Right cardiac atrium (tissue), 5 donors: Measurements from ENCODE around the gene AATK. TPM values are rescaled to one million over a fixed set of nuclear protein-coding genes. Genes with fewer than 3 reads are reported as not detected.

ENCODE experiments used
- microRNA-seq, 2 donors: library from miRNA; unstranded; fragments of <30 nt; microRNA quantifications; one replicate each; pipeline ENCODE4 v1.2.0, GENCODE V29; 2020 to 2021
- polyA plus RNA-seq: library from polyadenylated mRNA; stranded (reverse); fragments of 200-250 nt; gene quantifications from one replicate; pipeline ENCODE4 v1.2.3, GENCODE V29; 2013
- total RNA-seq, 4 donors: library from RNA; stranded (reverse); fragmentation: NEBNext Ultra II Directional; extraction: Animal tissue kit (Norgen Biotek cat#: 25700); gene quantifications; one replicate each; pipeline ENCODE4 v1.2.1, GENCODE V29; 2021
- donor health status: healthy with polysubstance abuse.
- donor health status: DM: no; HTN: yes; CAD: no.
- donor health status: DM: no; HTN: no; CAD: no.
- donor health status: DM: no; HTN: yes; CAD: no; lungs with severe emphysema.
- donor health status: DM: yes; HTN: yes; CAD: no.

The AATK gene
- total and polyA plus RNA-seq, 5 donors = 8.6 to 15.4 (median 12.4) TPM

Small RNA genes within 50 kb of the gene (microRNA-seq; reads per million reads assigned to microRNA genes)
- 1.1 to 1.3 reads per million in 2 donors for gene MIR1250
- 0 reads per million in 2 donors for gene MIR3065
- 0 reads per million in 2 donors for gene MIR338
- 0 reads per million in 2 donors for gene MIR657

Other genes starting within 250 kb of the AATK start
- gene CHMP6, start 174.4 kb downstream of the AATK start, total RNA-seq = 10 to 100 TPM; 18.4 to 22.5 (median 19.7) TPM
- gene CHMP6, start 174.4 kb downstream of the AATK start, polyA plus RNA-seq = 24.6 TPM
- 10 to 100 TPM; 20.5 to 39.5 (median 33.8) TPM for gene BAIAP2, start 131.1 kb downstream of the AATK start, total RNA-seq
- 31.8 TPM for gene BAIAP2, start 131.1 kb downstream of the AATK start, polyA plus RNA-seq
- not detected for gene PVALEF, start 714 bp downstream of the AATK start, total RNA-seq
- not detected for gene PVALEF, start 714 bp downstream of the AATK start, polyA plus RNA-seq
- gene CEP131, start 56.7 kb upstream of the AATK start, total RNA-seq = 1 to 10 TPM; 4.6 to 5.9 (median 5.2) TPM
- gene CEP131, start 56.7 kb upstream of the AATK start, polyA plus RNA-seq = 7.4 TPM
- 10 to 100 TPM; 12.5 to 17.7 (median 14.2) TPM for gene TEPSIN, start 72.8 kb upstream of the AATK start, total RNA-seq
- 12.6 TPM for gene TEPSIN, start 72.8 kb upstream of the AATK start, polyA plus RNA-seq
- gene NDUFAF8, start 73.1 kb upstream of the AATK start, total RNA-seq = 10 to 100 TPM; 51.5 to 75.4 (median 62.5) TPM
- gene NDUFAF8, start 73.1 kb upstream of the AATK start, polyA plus RNA-seq = 55.0 TPM
- 10 to 100 TPM; 50.8 to 63.9 (median 53.5) TPM for gene SLC38A10, start 129.1 kb upstream of the AATK start, total RNA-seq
- gene SLC38A10, start 129.1 kb upstream of the AATK start, polyA plus RNA-seq = 61.5 TPM
- gene BAHCC1, start 229.2 kb upstream of the AATK start, total RNA-seq = 10 to 100 TPM in 2 of 4 donors, 1 to 10 TPM in 2; 8.3 to 12.8 (median 9.4) TPM
- gene BAHCC1, start 229.2 kb upstream of the AATK start, polyA plus RNA-seq = 8.7 TPM